BLaER1 treated with 17β-estradiol and CSF1 and Interleukin-3, amounts not matched to agents 10 nM and 100 nM (cell line): ENCODE results near the gene ABCA8.

Experiments used
- H3K27ac ChIP-seq, 11 experiments: shearing (Covaris generic); formaldehyde crosslinking; 2 replicates each; pipeline ENCODE4 v1.8.1; 2022
- H3K27me3 ChIP-seq, 11 experiments: shearing (Covaris generic); formaldehyde crosslinking; 2 replicates each; pipeline ENCODE4 v1.8.1; 2022
- H3K36me3 ChIP-seq, 11 experiments: shearing (Covaris generic); formaldehyde crosslinking; 2 replicates each; pipeline ENCODE4 v1.8.1; 2022
- H3K4me1 ChIP-seq, 10 experiments: shearing (Covaris generic); formaldehyde crosslinking; 2 replicates each; pipeline ENCODE4 v1.8.1; 2022
- H3K4me2 ChIP-seq, 11 experiments: shearing (Covaris generic); formaldehyde crosslinking; 2 replicates each; pipeline ENCODE4 v1.8.1; 2022
- H3K4me3 ChIP-seq, 10 experiments: shearing (Covaris generic); formaldehyde crosslinking; 2 replicates each; pipeline ENCODE4 v1.8.1; 2022
- H3K9ac ChIP-seq, 11 experiments: shearing (Covaris generic); formaldehyde crosslinking; 2 replicates each; pipeline ENCODE4 v1.8.1; 2022
- H3K9me3 ChIP-seq, 11 experiments: shearing (Covaris generic); formaldehyde crosslinking; replicated peaks in 1 of 11; 2 replicates each; pipeline ENCODE4 v1.8.1; 2022
- H4K20me1 ChIP-seq, 11 experiments: shearing (Covaris generic); formaldehyde crosslinking; 2 replicates each; pipeline ENCODE4 v1.8.1; 2022
- Cebpa-rat ChIP-seq, 11 experiments: shearing (Covaris generic); IDR thresholded peaks; 2 replicates each; pipeline ENCODE4 v1.8.1; 2022

The ABCA8 gene

DNA sequence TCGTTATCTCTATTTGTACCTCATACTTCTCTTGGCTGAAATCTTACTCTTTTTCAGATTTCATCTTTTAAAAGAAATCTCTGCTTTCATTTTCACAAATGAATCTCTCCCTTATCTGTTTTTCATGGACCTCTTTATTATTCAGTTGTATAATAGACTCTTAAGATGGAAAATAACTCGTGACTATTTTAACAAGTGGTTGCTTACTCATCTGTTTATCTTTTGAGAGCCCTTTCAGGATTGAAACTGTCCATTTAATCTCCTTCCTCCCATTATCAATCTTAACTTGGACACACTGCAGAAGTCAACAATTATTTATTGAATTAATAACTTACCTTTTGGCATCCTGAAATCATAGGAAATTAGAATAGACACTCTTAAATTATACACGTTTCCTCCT is 68.8 kb downstream of the ABCA8 start:
- no peak for TF ChIP-seq Cebpa-rat (IDR thresholded peaks at IDR 0.05)
- H3K4me2 ChIP-seq, result no peak overlapping the region

DNA sequence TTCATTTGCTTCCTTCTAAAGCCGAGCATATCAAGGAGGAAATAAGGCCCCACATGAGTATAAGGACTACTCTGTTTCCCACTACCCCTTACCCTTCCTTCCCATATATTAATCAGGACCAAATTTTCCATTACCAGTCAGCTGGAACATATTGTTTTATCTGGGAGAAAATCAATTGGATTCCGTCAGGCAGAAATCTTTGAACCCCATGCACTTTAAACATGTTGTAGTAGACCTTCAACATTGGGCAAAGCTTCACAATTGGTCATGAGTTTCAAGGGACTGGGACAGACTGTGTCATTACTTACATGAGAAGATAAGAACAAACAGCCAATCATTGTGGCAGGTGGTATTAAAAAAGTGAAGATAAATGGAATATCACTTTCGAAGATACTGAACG is 70.3 kb downstream of the ABCA8 start:
- H3K4me1 ChIP-seq, result no peaks in the 10 kb centered on the region
- no peak overlapping the region for H3K4me3 ChIP-seq
- peaks cover 10 to 21% (median 14%) of the 10 kb centered on the region in 11 experiments for H3K9me3 ChIP-seq
- H3K27me3 ChIP-seq, result no peaks in the 10 kb centered on the region
- peaks cover 0 to 1% (median 0%) of the 10 kb centered on the region in 11 experiments; a peak in 3 of 22 replicates for H3K36me3 ChIP-seq
- H3K9ac ChIP-seq, result no peak overlapping the region
- no peak overlapping the region for H3K27ac ChIP-seq
- TF ChIP-seq Cebpa-rat (IDR thresholded peaks at IDR 0.05), result no peak
- no peak overlapping the region for H3K4me2 ChIP-seq
- no peaks in the 10 kb centered on the region for H4K20me1 ChIP-seq

More for the DNA sequence above, 68.8 kb downstream of the ABCA8 start:
- Histone ChIP-seq H3K9me3 (peaks cover 0 to 6% (median 0%) of the 10 kb centered on the region in 11 experiments; a peak in 1 of 22 replicates), H3K36me3 (no peaks in the 10 kb centered on the region), H3K9ac (no peak overlapping the region), H4K20me1 (no peaks in the 10 kb centered on the region), H3K4me1 (no peaks in the 10 kb centered on the region), H3K27me3 (no peaks in the 10 kb centered on the region), H3K4me3 (no peak overlapping the region), H3K27ac (no peak overlapping the region)

DNA sequence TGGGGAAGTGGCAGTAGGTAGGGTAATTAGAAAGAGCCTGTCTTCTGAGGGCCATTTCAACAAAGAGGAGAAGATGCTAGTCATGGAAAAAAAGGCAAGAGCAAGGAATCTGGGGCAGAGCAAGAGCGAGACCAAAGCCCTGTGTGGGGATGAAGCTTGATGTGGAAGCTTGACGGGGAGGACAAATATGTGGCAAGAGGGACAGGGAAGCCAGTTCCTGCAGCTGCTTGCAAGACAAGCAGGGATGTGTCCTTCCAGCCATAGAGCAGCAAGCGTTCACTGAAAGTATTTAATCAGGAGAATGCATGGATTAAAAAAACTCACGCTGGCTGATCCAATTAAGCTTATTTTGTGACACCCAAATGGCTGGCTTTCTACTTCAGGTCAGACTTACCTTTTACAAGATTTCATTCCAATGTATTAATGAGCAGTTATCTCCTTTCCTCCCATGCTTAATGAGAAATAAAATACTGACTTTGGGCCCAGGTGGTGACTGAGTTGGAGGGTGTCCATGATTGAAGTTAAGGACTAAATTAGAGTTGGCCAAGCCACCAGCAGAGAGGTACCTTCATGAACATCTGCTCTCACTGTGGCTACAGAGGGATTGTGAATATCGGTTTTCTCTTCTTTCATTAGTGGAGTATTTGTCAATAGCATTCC is 76.8 kb downstream of the ABCA8 start:
- Histone ChIP-seq H3K9me3 (peaks cover 30 to 59% (median 39%) of the 10 kb centered on the region in 11 experiments), H3K4me3 (no peak overlapping the region), H3K36me3 (peaks cover 0 to 5% (median 0%) of the 10 kb centered on the region in 11 experiments; a peak in 3 of 22 replicates), H3K27ac (no peak overlapping the region), H3K9ac (no peak overlapping the region), H4K20me1 (no peaks in the 10 kb centered on the region), H3K4me1 (no peaks in the 10 kb centered on the region), H3K27me3 (no peaks in the 10 kb centered on the region), H3K4me2 (no peak overlapping the region)
- no peak for TF ChIP-seq Cebpa-rat (IDR thresholded peaks at IDR 0.05)

GRCh38 chr17:68871447-68871846 is 83.7 kb downstream of the ABCA8 start:
- Histone ChIP-seq H3K4me1 (peaks cover 0 to 11% (median 5%) of the 10 kb centered on the region in 10 experiments; a peak in 10 of 20 replicates), H3K36me3 (no peaks in the 10 kb centered on the region), H3K9me3 (peaks cover 0 to 15% (median 6%) of the 10 kb centered on the region in 11 experiments; a peak in 8 of 22 replicates), H3K4me2 (no peak overlapping the region), H3K9ac (no peak overlapping the region), H3K4me3 (no peak overlapping the region), H4K20me1 (no peaks in the 10 kb centered on the region), H3K27me3 (no peaks in the 10 kb centered on the region), H3K27ac (no peak overlapping the region)
- no peak for TF ChIP-seq Cebpa-rat (IDR thresholded peaks at IDR 0.05)

DNA sequence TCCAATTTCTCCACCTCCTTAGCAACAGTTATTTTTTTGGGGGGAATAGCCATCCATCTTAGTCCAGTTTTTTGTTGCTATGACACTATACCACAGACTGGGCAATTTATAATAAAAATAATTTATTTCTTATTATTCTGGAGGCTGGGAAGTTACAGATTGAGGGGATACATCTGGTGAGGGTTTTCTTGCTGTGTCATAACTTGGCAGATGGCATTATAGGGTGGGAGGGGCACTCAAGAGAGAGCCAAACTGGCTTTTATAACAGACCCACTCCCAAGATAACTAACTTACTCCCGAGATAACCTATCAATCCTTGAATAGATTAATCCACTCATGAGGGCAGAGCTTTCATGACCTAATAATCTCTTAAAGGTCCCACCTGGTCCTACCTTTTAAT is 84.2 kb downstream of the ABCA8 start:
- Histone ChIP-seq H3K4me1 (peaks cover 0 to 11% (median 5%) of the 10 kb centered on the region in 10 experiments; a peak in 10 of 20 replicates), H3K4me3 (no peak overlapping the region), H3K9ac (no peak overlapping the region), H3K9me3 (peaks cover 0 to 13% (median 6%) of the 10 kb centered on the region in 11 experiments; a peak in 8 of 22 replicates), H3K27me3 (no peaks in the 10 kb centered on the region), H3K4me2 (no peak overlapping the region), H4K20me1 (no peaks in the 10 kb centered on the region), H3K27ac (no peak overlapping the region), H3K36me3 (no peaks in the 10 kb centered on the region)
- no peak for TF ChIP-seq Cebpa-rat (IDR thresholded peaks at IDR 0.05)

DNA sequence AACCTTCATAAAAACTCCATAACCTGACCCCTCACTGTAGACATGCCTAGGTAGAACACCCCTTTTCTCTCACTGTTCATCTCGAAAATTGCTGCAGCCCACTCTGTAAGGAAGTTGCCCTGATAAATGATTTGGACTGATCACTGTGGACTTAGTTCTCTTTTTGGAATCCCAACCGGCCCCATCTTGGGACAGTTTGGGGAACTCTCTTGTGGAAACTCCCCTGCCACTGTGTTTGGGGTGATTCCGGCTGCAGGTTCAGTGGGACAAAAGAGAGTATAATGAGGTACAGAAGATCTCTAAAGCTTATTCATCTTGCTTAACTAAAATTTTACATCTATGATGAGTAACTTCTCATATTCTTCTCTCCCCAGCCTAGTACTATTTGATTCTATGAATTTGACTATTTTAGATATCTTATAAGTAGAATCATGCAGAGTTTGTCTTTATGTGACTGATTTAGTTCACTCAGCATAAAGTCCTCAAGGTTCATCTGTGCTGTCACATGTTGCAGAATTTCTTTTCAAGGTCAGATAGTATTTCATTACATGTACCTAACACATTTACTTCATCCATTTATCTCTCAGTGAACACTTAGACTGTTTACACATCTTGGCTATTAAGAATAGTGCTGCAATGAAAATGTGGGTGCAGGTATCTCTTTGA is 84.9 kb downstream of the ABCA8 start:
- no peak for TF ChIP-seq Cebpa-rat (IDR thresholded peaks at IDR 0.05)
- H3K9me3 ChIP-seq, result peaks cover 0 to 13% (median 6%) of the 10 kb centered on the region in 11 experiments; a peak in 9 of 22 replicates
- H3K9ac ChIP-seq, result no peak overlapping the region
- no peaks in the 10 kb centered on the region for H4K20me1 ChIP-seq
- H3K27ac ChIP-seq, result no peak overlapping the region
- no peak overlapping the region for H3K4me2 ChIP-seq
- no peaks in the 10 kb centered on the region for H3K36me3 ChIP-seq
- H3K27me3 ChIP-seq, result no peaks in the 10 kb centered on the region
- peaks cover 0 to 11% (median 5%) of the 10 kb centered on the region in 10 experiments; a peak in 10 of 20 replicates for H3K4me1 ChIP-seq
- no peak overlapping the region for H3K4me3 ChIP-seq

DNA sequence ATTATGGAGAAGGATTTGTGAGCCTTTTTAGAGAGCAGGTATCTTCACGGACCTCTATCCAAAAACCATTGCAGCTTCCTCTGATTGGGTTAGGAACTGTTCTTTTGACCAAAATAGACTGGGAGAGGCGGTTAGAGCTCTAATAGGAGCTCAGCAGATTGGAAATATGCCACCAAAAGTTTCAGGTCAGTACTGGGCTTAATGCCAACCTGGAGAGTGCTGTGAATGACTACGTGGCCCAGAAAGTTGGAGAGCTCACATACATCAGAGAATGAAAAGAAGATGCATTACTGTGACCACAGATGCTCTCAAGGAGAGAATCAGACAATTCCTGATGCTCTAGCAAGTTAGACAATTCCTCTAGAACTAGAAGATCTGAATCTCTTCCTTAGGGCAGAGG is 86.5 kb downstream of the ABCA8 start:
- TF ChIP-seq Cebpa-rat (IDR thresholded peaks at IDR 0.05), result no peak
- Histone ChIP-seq H3K36me3 (no peaks in the 10 kb centered on the region), H3K9me3 (peaks cover 0 to 8% (median 3%) of the 10 kb centered on the region in 11 experiments; a peak in 9 of 22 replicates), H4K20me1 (no peaks in the 10 kb centered on the region), H3K4me2 (no peak overlapping the region; a peak in 1 of 22 replicates), H3K9ac (no peak overlapping the region), H3K27ac (no peak overlapping the region), H3K4me1 (peaks cover 0 to 11% (median 5%) of the 10 kb centered on the region in 10 experiments; a peak in 10 of 20 replicates), H3K27me3 (no peaks in the 10 kb centered on the region), H3K4me3 (no peak overlapping the region)

DNA sequence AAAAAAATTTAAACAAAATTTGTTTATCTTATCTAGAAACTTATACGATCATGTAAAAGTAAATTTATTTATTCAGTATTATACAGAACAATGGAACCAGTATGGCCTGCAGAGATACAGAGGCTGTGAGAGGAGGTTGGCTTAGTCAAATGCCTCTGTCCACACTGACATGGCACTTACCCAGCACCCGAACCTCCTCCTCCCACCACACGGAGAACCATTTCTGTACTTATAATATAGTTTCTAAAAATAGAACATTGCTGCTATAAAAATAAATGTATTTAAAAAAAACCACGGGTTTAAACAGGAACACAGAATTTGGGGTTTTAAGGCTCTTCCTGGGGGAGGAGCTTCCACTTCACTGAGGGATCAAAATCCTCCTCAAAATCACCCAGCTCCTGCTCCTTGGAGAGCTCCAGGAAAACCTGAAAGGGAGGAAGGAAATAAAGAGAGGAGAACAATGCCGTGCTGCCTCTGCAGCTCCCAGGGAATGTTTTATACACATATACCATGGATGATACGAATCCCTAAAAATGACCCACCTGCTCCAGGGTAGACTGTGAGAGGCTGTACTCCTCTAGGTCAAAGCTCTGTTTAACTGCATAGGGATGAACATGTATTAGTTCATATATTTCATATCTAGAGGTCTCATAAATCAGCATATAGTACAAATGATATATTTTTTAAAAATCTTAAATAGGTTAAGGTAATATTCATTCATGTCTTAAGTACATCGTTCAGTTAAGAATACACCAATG is 87.3 kb downstream of the ABCA8 start:
- Histone ChIP-seq H3K27ac (no peak overlapping the region), H4K20me1 (no peaks in the 10 kb centered on the region), H3K4me2 (peak overlapping the region in 7 of 11 experiments; percentile 10 to 62 (median 21); a peak in 8 of 22 replicates)

GRCh38 chr17:68865584-68865983 is 89.6 kb downstream of the ABCA8 start:
- Histone ChIP-seq H3K4me1 (peaks cover 0 to 25% (median 5%) of the 10 kb centered on the region in 10 experiments; a peak in 10 of 20 replicates), H3K36me3 (no peaks in the 10 kb centered on the region)

More for the DNA sequence above, 87.3 kb downstream of the ABCA8 start:
- Histone ChIP-seq H3K9me3 (peaks cover 0 to 4% (median 0%) of the 10 kb centered on the region in 11 experiments; a peak in 1 of 22 replicates), H3K9ac (no peak overlapping the region), H3K36me3 (no peaks in the 10 kb centered on the region), H3K4me3 (no peak overlapping the region), H3K4me1 (peaks cover 0 to 11% (median 5%) of the 10 kb centered on the region in 10 experiments; a peak in 10 of 20 replicates), H3K27me3 (no peaks in the 10 kb centered on the region)
- TF ChIP-seq Cebpa-rat (IDR thresholded peaks at IDR 0.05), result no peak

More at GRCh38 chr17:68865584-68865983, 89.6 kb downstream of the ABCA8 start:
- Histone ChIP-seq H3K4me2 (no peak overlapping the region), H3K27ac (no peak overlapping the region), H4K20me1 (no peaks in the 10 kb centered on the region), H3K9ac (no peak overlapping the region), H3K27me3 (no peaks in the 10 kb centered on the region), H3K4me3 (no peak overlapping the region), H3K9me3 (peaks cover 0 to 4% (median 0%) of the 10 kb centered on the region in 11 experiments; a peak in 1 of 22 replicates)
- TF ChIP-seq Cebpa-rat (IDR thresholded peaks at IDR 0.05), result no peak
